IMR-90 (cell line): ENCODE data around the gene WDR74. TPM values are rescaled to one million over a fixed set of nuclear protein-coding genes. Genes with fewer than 3 reads are reported as not detected.

Experiments used
- ATAC-seq: fragments of 200-7000 bp; cut with Tn5 transposase; 2 replicates; pipeline ENCODE4 v1.9.1; 2020; ENCODE audit warnings: low read depth, mild to moderate bottlenecking, moderate library complexity
- BruUV-seq: library from RNA; stranded (reverse); fragments of 400-500 nt; replicated peaks from 2 replicates; lab custom pipeline; 2021; lab: Mats Ljungman, UMichigan
- CTCF ChIA-PET: fragments of 300-600 bp; formaldehyde crosslinking; extraction: SDS; loops from one replicate; lab custom pipeline; 2021; ENCODE audit warnings: antibody characterized with exemption; lab: Yijun Ruan, JAX
- POLR2A ChIA-PET: fragments of 300-600 bp; sonication (Branson Sonifier 250); formaldehyde crosslinking; loops from one replicate; lab custom pipeline; 2022; ENCODE audit warnings: antibody characterized with exemption; ENCODE audit not compliant: unreplicated experiment; lab: Charles Lee
- DNase-seq: peaks from one replicate; pipeline ENCODE4 v3.0.0; 2013
- H2AFZ ChIP-seq: replicated peaks from 2 replicates; pipeline ENCODE3; 2013; ENCODE audit warnings: low read length, mild to moderate bottlenecking; ENCODE audit not compliant: poor library complexity
- H2AK5ac ChIP-seq: 2 replicates; pipeline ENCODE4 v1.6.1; 2013; ENCODE audit warnings: low read depth, low read length, inconsistent platforms
- H2AK9ac ChIP-seq: replicated peaks from 2 replicates; pipeline ENCODE3; 2013; ENCODE audit warnings: mild to moderate bottlenecking, low read depth, low read length, moderate library complexity; ENCODE audit not compliant: poor library complexity
- H2BK120ac ChIP-seq: 2 replicates; pipeline ENCODE4 v1.6.1; 2013; ENCODE audit warnings: low read depth, low read length, inconsistent platforms
- H2BK15ac ChIP-seq: 3 replicates; pipeline ENCODE4 v1.6.1; 2013; ENCODE audit warnings: low read depth, low read length, inconsistent platforms
- H2BK20ac ChIP-seq: 2 replicates; pipeline ENCODE4 v1.6.1; 2013; ENCODE audit warnings: low read depth, mild to moderate bottlenecking, inconsistent platforms, low read length, moderate library complexity
- H2BK5ac ChIP-seq: 2 replicates; pipeline ENCODE4 v1.6.1; 2013; ENCODE audit warnings: mild to moderate bottlenecking, low read depth, low read length, inconsistent platforms; ENCODE audit not compliant: poor library complexity, severe bottlenecking
- H3K14ac ChIP-seq: replicated peaks from 2 replicates; pipeline ENCODE4 v1.6.1; 2013; ENCODE audit warnings: low read depth, low read length, inconsistent platforms
- H3K18ac ChIP-seq: 2 replicates; pipeline ENCODE4 v1.6.1; 2013; ENCODE audit warnings: low read depth, low read length, control low read depth
- H3K23ac ChIP-seq: 2 replicates; pipeline ENCODE4 v1.6.1; 2013; ENCODE audit warnings: low read depth, low read length, inconsistent platforms
- H3K27ac ChIP-seq: 2 replicates; pipeline ENCODE4 v1.5.1; 2013; ENCODE audit warnings: mild to moderate bottlenecking, control low read depth, low read length; ENCODE audit not compliant: insufficient read depth
- H3K27me3 ChIP-seq: 2 replicates; pipeline ENCODE4 v1.6.1; 2013; ENCODE audit warnings: low read length; ENCODE audit not compliant: control insufficient read depth, insufficient read depth
- H3K36me3 ChIP-seq: 2 replicates; pipeline ENCODE4 v1.6.1; 2013; ENCODE audit warnings: low read length, mixed read lengths; ENCODE audit not compliant: control insufficient read depth, insufficient read depth
- H3K4ac ChIP-seq: 2 replicates; pipeline ENCODE4 v1.6.1; 2013; ENCODE audit warnings: low read depth, low read length, inconsistent platforms
- H3K4me1 ChIP-seq: 2 replicates; pipeline ENCODE4 v1.6.1; 2013; ENCODE audit warnings: low read length, mixed read lengths; ENCODE audit not compliant: control insufficient read depth, insufficient read depth
- H3K4me2 ChIP-seq: 2 replicates; pipeline ENCODE4 v1.6.1; 2013; ENCODE audit warnings: low read depth, mild to moderate bottlenecking, control low read depth, low read length, moderate library complexity
- H3K4me3 ChIP-seq: 2 replicates; pipeline ENCODE4 v1.5.1; 2013; ENCODE audit warnings: low read depth, mild to moderate bottlenecking, control low read depth, low read length, moderate library complexity; ENCODE audit not compliant: insufficient read depth
- H3K56ac ChIP-seq: 2 replicates; pipeline ENCODE4 v1.6.1; 2013; ENCODE audit warnings: low read length, inconsistent platforms; ENCODE audit not compliant: insufficient read depth; ENCODE audit errors: extremely low read depth
- H3K79me1 ChIP-seq, 2 experiments: 2 replicates each; pipeline ENCODE4 v1.6.1; 2013; ENCODE audit warnings: low read length in 2 of 2, inconsistent platforms in 1 of 2, low read depth in 1 of 2
- H3K9ac ChIP-seq: 2 replicates; pipeline ENCODE4 v1.6.1; 2013; ENCODE audit warnings: low read depth, low read length, control low read depth
- H3K9me1 ChIP-seq: 2 replicates; pipeline ENCODE4 v1.6.1; 2013; ENCODE audit warnings: low read length, inconsistent platforms; ENCODE audit not compliant: insufficient read depth
- H3K9me3 ChIP-seq: 2 replicates; pipeline ENCODE4 v1.6.1; 2013; ENCODE audit warnings: low read length; ENCODE audit not compliant: control insufficient read depth, insufficient read depth
- H4K20me1 ChIP-seq: 2 replicates; pipeline ENCODE4 v1.6.1; 2013; ENCODE audit warnings: low read length, inconsistent platforms; ENCODE audit not compliant: insufficient read depth
- H4K5ac ChIP-seq: 2 replicates; pipeline ENCODE4 v1.6.1; 2013; ENCODE audit warnings: mild to moderate bottlenecking, low read depth, low read length, control low read depth
- H4K8ac ChIP-seq, 2 experiments: 2 replicates each; pipeline ENCODE4 v1.6.1; 2013; ENCODE audit warnings: low read depth in 2 of 2, low read length in 2 of 2, control low read depth in 1 of 2, inconsistent platforms in 1 of 2
- H4K91ac ChIP-seq: 2 replicates; pipeline ENCODE4 v1.6.1; 2013; ENCODE audit warnings: low read depth, low read length, inconsistent platforms; ENCODE audit not compliant: insufficient read depth
- BHLHE40 ChIP-seq: fragments of 150-350 bp; IDR thresholded peaks from 2 replicates; pipeline ENCODE4 v1.6.1; 2016; ENCODE audit warnings: mild to moderate bottlenecking, low read depth, low read length
- CEBPB ChIP-seq: IDR thresholded peaks from 2 replicates; pipeline ENCODE4 v1.6.1; 2012; ENCODE audit warnings: low read depth, low read length, improper control_type of control experiment
- CHD1 ChIP-seq: IDR thresholded peaks from 2 replicates; pipeline ENCODE4 v1.6.1; 2012; ENCODE audit warnings: low read depth, low read length, improper control_type of control experiment
- ELK1 ChIP-seq: fragments of 150-350 bp; IDR thresholded peaks from 2 replicates; pipeline ENCODE4 v1.6.1; 2016; ENCODE audit warnings: low read depth, mild to moderate bottlenecking, low read length, moderate library complexity, borderline replicate concordance
- FOS ChIP-seq: fragments of 150-350 bp; IDR thresholded peaks from 2 replicates; pipeline ENCODE4 v1.6.1; 2016; ENCODE audit warnings: low read depth, low read length
- MAFK ChIP-seq: IDR thresholded peaks from 2 replicates; pipeline ENCODE4 v1.6.1; 2012; ENCODE audit warnings: low read depth, low read length, improper control_type of control experiment
- MAZ ChIP-seq: IDR thresholded peaks from 2 replicates; pipeline ENCODE4 v1.6.1; 2012; ENCODE audit warnings: low read depth, mild to moderate bottlenecking, low read length, improper control_type of control experiment, moderate library complexity, borderline replicate concordance
- MXI1 ChIP-seq: IDR thresholded peaks from 2 replicates; pipeline ENCODE4 v1.6.1; 2012; ENCODE audit warnings: low read depth, mild to moderate bottlenecking, low read length, moderate library complexity, borderline replicate concordance
- NFE2L2 ChIP-seq: fragments of 150-350 bp; IDR thresholded peaks from 2 replicates; pipeline ENCODE4 v1.6.1; 2016; ENCODE audit warnings: low read depth, mild to moderate bottlenecking, low read length
- POLR2A ChIP-seq: IDR thresholded peaks from 2 replicates; pipeline ENCODE4 v1.6.1; 2012; ENCODE audit warnings: mild to moderate bottlenecking, low read depth, low read length
- RCOR1 ChIP-seq: IDR thresholded peaks from 2 replicates; pipeline ENCODE4 v1.6.1; 2012; ENCODE audit warnings: mild to moderate bottlenecking, low read length, improper control_type of control experiment; ENCODE audit not compliant: insufficient replicate concordance
- RFX5 ChIP-seq: IDR thresholded peaks from 2 replicates; pipeline ENCODE4 v1.8.0; 2012; ENCODE audit warnings: low read depth, mild to moderate bottlenecking, low read length, moderate library complexity
- SMC3 ChIP-seq: fragments of 150-350 bp; IDR thresholded peaks from 2 replicates; pipeline ENCODE4 v1.6.1; 2016; ENCODE audit warnings: low read depth, mild to moderate bottlenecking, antibody characterized with exemption, low read length, moderate library complexity
- USF2 ChIP-seq: fragments of 150-350 bp; IDR thresholded peaks from 2 replicates; pipeline ENCODE4 v1.6.1; 2017; ENCODE audit warnings: mild to moderate bottlenecking, antibody characterized with exemption, low read length, low read depth
- WGBS, 2 experiments: methylation state at CpG; one replicate each; pipeline versions ENCODE4 v1.1.5 to v1.1.7; 2013; ENCODE audit warnings: missing lambda C conversion rate in 2 of 2; ENCODE audit not compliant: insufficient read length in 1 of 2; ENCODE audit errors: extremely low coverage in 2 of 2; 5-methylcytosine and 5-hydroxymethylcytosine counted together
- dilution Hi-C: fragments of 300-500 bp; cut with HindIII; formaldehyde crosslinking; loops from one replicate; pipeline ENCODE4 v1.14.3; 2018; ENCODE audit warnings: low sequenced_read_pairs; ENCODE audit not compliant: unreplicated experiment
- in situ Hi-C: fragments of 300-500 bp; cut with MboI; formaldehyde crosslinking; loops from 3 replicates; pipeline ENCODE4 v1.14.3; 2019; ENCODE audit warnings: low sequenced_read_pairs, inconsistent platforms, mixed read lengths
- intact Hi-C: fragments of 100-400 bp; cut with micrococcal nuclease; formaldehyde crosslinking; loops from 2 replicates; pipeline ENCODE4 v1.10.0; 2022
- polyA plus RNA-seq, 3 experiments: library from polyadenylated mRNA; depleted of rRNA; stranded (reverse); fragments of >200 nt; gene quantifications; 2 replicates each; pipeline ENCODE4 v1.2.3, GENCODE V29; 2012; ENCODE audit warnings: low replicate concordance in 1 of 3
- total RNA-seq: library from RNA; depleted of rRNA; stranded (reverse); fragments of >200 nt; gene quantifications from 2 replicates; pipeline ENCODE4 v1.2.3, GENCODE V29; 2012

Gene WDR74
- total and polyA plus RNA-seq, 2 of the 4 experiments (the other 2 are of a cell fraction) = 38.4 to 44.3 TPM

- TF ChIP-seq BHLHE40 (no peak), CHD1 (peak; percentile 37; the same call in 1 of the 2 replicates)
Measured at GRCh38 chr11:62791501-62792201, 47.7 kb downstream of the WDR74 start, which contains the start of gene TMEM223 (continued).

- no peaks in the 10 kb centered on the region for H3K9me1 ChIP-seq
- no peak overlapping the region for H4K5ac ChIP-seq
- no CpG with 5 or more reads among the region's 3 CpGs for WGBS, 2 experiments
- H2AK5ac ChIP-seq = no peak overlapping the region
- no peak overlapping the region for H4K91ac ChIP-seq
- no peak overlapping the region for H3K4me3 ChIP-seq
- H3K9me3 ChIP-seq = no peaks in the 10 kb centered on the region
- 0 out of 2 replicates have a peak overlapping the region, but pooled peaks have one; percentile 15 for H3K23ac ChIP-seq
- H3K4me1 ChIP-seq = peaks cover 14% of the 10 kb centered on the region
- H2BK5ac ChIP-seq = no peak overlapping the region
- H3K36me3 ChIP-seq = peaks cover 32% of the 10 kb centered on the region
- H3K4me2 ChIP-seq = no peak overlapping the region
- no peak overlapping the region for H3K18ac ChIP-seq
- ChIA-PET CTCF (no interaction called here), POLR2A (interaction anchor here (0.9 kb wide), 1 partner anchor 53 kb away, joined by 3 read pairs; no protein-coding TSS in a partner anchor)
- no peaks in the 10 kb centered on the region for H3K27me3 ChIP-seq
- no peak overlapping the region for H3K14ac ChIP-seq
- no peak overlapping the region for H2AFZ ChIP-seq
- ATAC-seq = no peak
- dilution Hi-C loops (no loop called here), intact Hi-C loops (loop anchor here (5.0 kb wide), 1 partner anchor 93 kb away; the partner anchor contains the start of gene SLC3A2), in situ Hi-C loops (no loop called here)
- DNase-seq = no peak
- no peak overlapping the region for H3K56ac ChIP-seq
- no peak overlapping the region for H3K4ac ChIP-seq
- BruUV-seq = TSS peak; percentile 44
- H2BK120ac ChIP-seq = no peak overlapping the region
- no peak overlapping the region for H2BK15ac ChIP-seq
- peaks cover 12% of the 10 kb centered on the region for H4K20me1 ChIP-seq
- no peak overlapping the region for H3K9ac ChIP-seq
- H3K79me1 ChIP-seq = peaks cover 15 to 41% of the 10 kb centered on the region in 2 experiments
- peak overlapping the region; percentile 40 for H2AK9ac ChIP-seq
- no peak overlapping the region for H3K27ac ChIP-seq
- no peak overlapping the region for H2BK20ac ChIP-seq
- H4K8ac ChIP-seq = 0 out of 4 replicates have a peak overlapping the region, but pooled peaks of 1 of the 2 experiments have one; percentile 3
- no peak for TF ChIP-seq ELK1
- no peak for TF ChIP-seq RFX5
- no peak for TF ChIP-seq SMC3
- no peak for TF ChIP-seq USF2
- TF ChIP-seq CEBPB = no peak
- no peak for TF ChIP-seq MXI1
- no peak for TF ChIP-seq POLR2A
- no peak for TF ChIP-seq BHLHE40
- no peak for TF ChIP-seq MAFK
- TF ChIP-seq RCOR1 = no peak
- TF ChIP-seq MAZ = no peak
- TF ChIP-seq NFE2L2 = no peak
- TF ChIP-seq FOS = no peak
Measured at GRCh38 chr11:62789576-62789975, 49.8 kb downstream of the WDR74 start.
